ENCODE results near the gene LDLRAD3.

Gene LDLRAD3

GRCh38 chr11:36077886-36078685 lies 134.2 kb downstream of the LDLRAD3 start:
- no peak for DNase-seq (ENCODE audit: low spot score)

DNA sequence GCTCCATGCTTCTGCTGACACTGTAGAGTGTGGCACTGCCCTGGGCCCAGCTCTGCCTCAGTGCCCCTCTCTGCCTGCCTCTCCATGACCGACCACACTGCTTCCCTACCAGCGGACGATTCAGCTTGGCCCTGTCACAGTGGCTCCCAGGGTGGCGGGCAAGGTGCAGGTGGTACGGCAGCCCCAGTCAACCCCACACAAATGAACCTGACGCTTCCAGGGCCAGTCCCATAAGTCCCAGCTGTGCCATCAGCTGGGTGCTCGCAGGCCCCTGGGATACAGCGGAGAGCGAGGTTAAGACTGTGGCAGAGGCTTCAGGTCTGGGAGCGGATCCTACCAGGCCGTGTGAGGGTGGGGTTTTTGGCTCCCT lies 134.8 kb downstream of the LDLRAD3 start:
- no peak for DNase-seq (ENCODE audit: low spot score)

DNA sequence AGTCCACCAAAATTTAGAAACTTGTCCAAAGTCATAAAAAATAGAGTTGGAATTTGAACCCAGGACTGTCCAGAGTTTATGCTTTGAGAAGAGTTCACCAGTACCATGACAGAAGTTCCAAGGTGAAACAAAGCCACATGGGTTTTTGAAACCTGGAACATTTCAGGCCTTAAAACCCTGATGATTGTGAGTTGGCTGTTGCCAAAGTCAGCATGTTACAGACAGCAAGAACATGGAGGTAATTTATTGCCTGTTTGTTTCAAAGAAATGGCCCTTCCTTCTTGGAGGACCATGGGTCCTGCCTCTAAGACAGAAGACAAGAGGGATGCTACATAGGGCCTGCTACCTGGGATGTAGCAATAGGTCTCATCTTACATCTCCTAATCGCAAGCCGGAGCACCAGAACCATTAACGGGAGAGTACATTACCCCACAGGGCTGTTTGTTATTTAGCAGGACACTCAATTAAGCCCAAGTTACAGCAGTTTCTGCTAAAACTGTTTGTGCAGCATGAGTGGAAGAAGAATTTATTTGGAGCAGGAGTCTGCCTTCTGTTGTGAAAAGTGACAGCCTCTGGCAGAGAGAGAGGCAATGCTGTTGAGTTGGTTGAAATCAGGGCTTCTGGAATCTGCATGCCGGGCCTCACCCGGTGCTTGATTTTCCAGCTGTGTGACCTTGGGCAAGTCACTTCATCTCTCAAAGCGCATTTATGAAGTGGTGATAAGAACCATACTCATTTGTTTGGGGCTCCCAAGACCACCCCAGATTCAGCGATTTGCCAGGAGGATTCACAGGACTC lies 136.2 kb downstream of the LDLRAD3 start:
- no peak for DNase-seq (ENCODE audit: low spot score)

DNA sequence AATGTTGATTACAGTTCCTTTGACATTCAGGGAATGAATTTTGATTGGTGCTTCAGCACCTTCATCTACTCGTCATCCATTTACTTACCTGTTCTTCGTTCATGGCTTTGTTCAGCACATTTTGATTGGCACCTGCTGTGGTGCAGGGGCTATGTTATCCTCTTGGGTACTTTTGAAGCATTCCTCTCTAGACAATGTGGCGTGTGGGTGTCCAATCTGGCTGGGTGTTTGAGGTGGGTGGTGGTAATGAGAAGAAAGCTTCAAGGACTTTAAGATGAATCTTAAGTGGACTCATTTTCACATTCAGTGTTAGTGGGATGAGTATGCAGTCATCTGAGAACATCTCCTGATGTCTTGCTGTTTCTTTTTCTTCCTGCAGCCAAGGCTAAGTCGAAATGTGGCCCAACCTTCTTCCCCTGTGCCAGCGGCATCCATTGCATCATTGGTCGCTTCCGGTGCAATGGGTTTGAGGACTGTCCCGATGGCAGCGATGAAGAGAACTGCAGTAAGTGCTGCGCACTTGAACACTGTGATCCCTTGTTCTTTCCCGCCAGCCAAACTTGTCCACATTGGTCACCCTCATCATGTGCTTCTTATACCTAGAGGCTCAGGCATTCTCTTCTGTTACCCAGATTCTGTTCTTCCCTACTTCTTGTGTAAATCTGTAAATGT lies 137.5 kb downstream of the LDLRAD3 start:
- DNase-seq (ENCODE audit: low spot score), result no peak

GRCh38 chr11:36086366-36086765 lies 142.5 kb downstream of the LDLRAD3 start:
- no peak for DNase-seq (ENCODE audit: low spot score)

- peak; percentile 48 for DNase-seq (ENCODE audit: low spot score)
These were observed 144.6 kb downstream of the LDLRAD3 start for GRCh38 chr11:36088266-36088972.

DNA sequence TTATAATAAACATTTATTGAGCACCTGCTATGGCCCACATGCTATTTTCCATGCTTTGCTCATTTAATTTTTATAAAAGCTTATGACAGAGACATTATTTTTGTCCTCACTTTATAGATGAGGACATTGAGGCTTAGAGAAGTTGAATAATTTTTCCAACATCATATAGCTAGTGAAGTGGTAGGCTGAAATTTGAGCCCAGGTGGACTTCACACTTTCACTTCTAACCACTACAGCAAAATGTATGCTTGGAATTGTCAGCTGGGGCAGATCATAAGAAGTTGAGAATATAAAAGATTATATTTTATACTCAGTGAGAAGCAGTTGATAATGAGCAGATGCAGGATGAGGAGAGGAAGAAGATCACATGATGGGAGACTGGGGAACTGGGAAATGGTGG lies 146.1 kb downstream of the LDLRAD3 start:
- DNase-seq (ENCODE audit: low spot score), result no peak

GRCh38 chr11:36090356-36091109 lies 146.7 kb downstream of the LDLRAD3 start:
- no peak for DNase-seq (ENCODE audit: low spot score)

DNA sequence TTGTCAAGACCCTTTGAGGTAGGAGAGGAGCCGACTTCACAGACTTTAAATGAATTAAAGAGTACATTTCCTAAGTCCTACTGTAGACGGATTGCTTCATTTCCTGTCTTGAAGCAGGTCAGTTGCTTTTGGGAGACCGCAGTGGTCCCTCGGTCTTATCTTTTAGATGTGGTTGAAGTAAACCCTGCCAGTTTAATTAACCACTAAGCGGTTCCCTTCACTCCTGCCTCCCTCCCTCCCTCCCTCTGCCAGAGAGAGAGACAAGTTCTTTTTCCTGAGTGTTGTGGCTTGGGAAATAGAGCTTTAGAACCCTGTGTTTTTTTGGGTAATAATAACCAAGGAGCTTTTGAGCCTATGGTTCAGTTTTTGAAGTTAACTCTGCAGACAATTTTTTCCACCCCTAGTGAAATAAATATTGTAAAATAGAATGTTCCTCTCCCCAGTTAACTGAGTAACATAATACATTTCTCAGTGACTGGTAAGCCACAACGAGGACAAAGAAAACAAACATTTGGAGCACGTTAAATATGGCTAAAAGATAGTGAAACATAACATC lies 147.5 kb downstream of the LDLRAD3 start:
- peak; percentile 23 for DNase-seq (ENCODE audit: low spot score)

GRCh38 chr11:36092314-36093030 lies 148.6 kb downstream of the LDLRAD3 start:
- DNase-seq (ENCODE audit: low spot score), result no peak

- DNase-seq (ENCODE audit: low spot score), result no peak
These were observed 149.7 kb downstream of the LDLRAD3 start for GRCh38 chr11:36093548-36093947.

- DNase-seq (ENCODE audit: low spot score), result no peak
These were observed 150.3 kb downstream of the LDLRAD3 start for GRCh38 chr11:36094164-36094563.

- DNase-seq (ENCODE audit: low spot score), result peak; percentile 22
These were observed 151.9 kb downstream of the LDLRAD3 start for GRCh38 chr11:36095716-36096115.

DNA sequence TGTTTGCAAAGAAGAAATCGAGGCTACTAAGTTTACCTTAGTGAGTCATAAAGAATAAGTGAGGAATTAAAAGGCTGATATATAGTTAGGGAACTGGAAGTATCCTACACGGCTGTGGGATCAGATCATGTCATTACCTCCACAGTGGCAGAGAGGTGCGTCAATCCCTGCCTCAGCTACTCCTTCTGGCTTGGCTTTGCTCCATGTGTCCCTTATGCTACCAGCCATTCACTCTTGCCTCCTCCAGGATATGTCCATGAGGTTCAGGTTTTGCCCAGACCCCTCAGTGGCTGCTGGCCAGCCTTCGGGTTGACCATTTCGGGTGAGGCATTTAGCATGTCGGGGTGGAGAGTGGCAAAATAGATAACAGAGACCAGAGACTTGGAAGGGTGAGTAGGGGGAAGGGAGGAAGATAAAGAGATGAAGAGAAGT lies 153.4 kb downstream of the LDLRAD3 start:
- DNase-seq (ENCODE audit: low spot score), result no peak

- DNase-seq (ENCODE audit: low spot score), result no peak
These were observed 154.2 kb downstream of the LDLRAD3 start for GRCh38 chr11:36098087-36098486.

- no peak for DNase-seq (ENCODE audit: low spot score)
These were observed 155.1 kb downstream of the LDLRAD3 start for GRCh38 chr11:36098853-36099375.

GRCh38 chr11:36101466-36101865 lies 157.6 kb downstream of the LDLRAD3 start:
- no peak for DNase-seq (ENCODE audit: low spot score)

DNA sequence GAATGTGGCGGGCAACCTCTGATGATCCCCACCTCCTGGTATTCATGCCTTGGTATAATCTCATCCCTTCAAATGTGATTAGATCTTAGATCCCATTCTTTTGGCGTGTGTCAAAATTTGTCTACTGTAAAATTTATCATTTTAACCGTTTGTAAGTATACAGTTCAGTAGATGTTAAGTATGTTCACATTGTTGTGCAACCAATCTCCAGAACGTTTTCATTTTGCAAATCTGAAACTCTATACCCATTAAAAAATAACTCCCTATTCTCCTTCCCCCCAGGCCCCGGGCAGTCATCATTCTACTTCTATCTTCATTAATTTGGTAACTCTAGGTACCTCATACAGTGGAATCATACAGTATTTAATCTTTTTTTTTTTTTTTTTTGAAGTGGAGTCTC lies 159.0 kb downstream of the LDLRAD3 start:
- no peak for DNase-seq (ENCODE audit: low spot score)

DNA sequence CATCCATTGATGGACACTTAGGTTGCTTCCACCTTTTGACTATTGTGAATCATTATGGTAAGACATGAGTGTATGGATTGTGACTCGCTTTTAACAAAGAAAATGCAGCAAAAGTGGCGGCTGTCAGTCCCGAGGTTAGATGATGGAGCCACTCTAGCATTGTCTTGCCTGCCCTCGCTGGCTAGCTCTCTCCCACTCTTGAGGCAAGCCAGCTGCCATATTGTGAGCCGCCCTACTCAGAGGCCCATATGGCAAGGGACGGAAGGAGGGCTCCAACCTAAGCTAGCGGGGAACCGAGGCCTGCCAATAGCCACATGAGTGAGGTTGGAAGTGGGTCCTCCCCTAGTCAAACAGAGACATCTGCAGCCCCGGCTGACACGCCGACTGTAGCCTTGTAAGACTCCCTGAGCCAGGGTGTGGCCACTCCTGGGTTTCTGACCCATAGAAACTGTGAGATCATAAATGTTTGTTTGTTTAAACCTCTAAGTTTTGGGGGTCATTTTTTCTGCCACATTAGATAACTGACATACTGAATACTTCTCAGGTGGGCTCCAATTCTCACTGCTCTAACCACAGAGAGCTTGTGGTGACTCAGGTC lies 160.2 kb downstream of the LDLRAD3 start:
- DNase-seq (ENCODE audit: low spot score), result no peak

- DNase-seq (ENCODE audit: low spot score), result no peak
These were observed 160.8 kb downstream of the LDLRAD3 start for GRCh38 chr11:36104660-36104992.
